ENCODE data around the gene DNAH1.

The DNAH1 gene

DNA sequence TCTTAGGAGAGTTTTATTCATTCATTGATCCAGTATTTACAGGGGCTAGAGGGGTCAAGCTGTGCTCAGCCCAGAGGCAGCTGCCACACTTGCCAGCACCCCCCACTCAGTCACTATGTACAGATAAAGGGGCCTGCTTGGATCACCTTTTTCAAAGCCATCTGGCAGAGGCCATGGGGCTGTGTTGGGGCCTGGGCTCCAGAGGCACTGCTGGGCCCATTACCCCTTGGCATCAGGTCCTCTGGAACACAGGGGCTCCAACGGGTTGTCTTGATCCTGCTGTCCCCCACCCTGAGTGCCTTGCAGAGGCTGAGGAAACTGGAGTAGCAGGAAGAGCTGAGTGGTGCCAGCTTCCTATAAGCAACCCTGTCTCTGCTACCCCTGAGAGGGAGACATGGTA, 84.9 kb downstream of the DNAH1 start:
- in situ Hi-C loops (cut with MboI; ENCODE audit: low sequenced_read_pairs): no loop called here

DNA sequence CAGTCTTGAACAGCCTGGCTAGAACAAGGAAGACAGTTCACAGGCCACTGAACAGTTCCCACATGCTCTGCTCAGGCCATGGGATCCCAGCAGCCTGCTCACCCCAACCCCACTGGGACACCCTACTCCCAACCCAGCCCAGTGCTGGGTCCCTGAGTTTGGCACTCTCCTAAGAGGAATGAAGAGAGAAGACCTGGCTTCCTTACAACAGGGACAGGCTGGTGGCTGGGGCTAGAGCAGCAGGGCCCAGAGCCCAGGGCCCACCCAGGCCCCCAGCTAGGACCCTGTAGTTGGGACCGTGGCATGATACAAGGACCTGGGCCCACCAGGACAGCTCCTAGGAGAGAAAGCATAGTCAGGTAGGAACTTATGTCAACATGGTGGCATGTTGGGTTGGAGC, 85.4 kb downstream of the DNAH1 start:
- in situ Hi-C loops (cut with MboI; ENCODE audit: low sequenced_read_pairs): no loop called here

DNA sequence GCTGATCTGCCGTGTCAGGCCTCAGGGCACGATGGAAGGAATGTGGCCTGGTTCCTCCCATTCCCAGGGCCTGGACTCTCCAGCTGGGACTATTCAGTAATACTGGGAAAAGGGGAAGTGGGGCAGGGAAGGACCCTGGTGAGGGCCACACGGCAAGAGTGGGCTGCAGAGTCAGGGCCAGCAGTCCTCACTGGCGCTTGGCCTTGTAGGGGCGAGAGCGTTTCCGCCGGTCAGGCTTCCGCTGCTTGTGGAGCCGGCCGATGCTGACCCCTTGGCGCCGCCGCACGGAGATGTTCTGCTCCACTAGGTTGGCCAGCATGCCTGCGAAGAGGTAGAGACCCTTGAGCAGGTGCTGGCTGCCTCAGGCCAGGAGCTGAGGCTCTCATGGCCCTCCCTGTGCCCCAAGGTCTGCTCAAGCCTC, 86.0 kb downstream of the DNAH1 start:
- in situ Hi-C loops (cut with MboI; ENCODE audit: low sequenced_read_pairs): no loop called here

DNA sequence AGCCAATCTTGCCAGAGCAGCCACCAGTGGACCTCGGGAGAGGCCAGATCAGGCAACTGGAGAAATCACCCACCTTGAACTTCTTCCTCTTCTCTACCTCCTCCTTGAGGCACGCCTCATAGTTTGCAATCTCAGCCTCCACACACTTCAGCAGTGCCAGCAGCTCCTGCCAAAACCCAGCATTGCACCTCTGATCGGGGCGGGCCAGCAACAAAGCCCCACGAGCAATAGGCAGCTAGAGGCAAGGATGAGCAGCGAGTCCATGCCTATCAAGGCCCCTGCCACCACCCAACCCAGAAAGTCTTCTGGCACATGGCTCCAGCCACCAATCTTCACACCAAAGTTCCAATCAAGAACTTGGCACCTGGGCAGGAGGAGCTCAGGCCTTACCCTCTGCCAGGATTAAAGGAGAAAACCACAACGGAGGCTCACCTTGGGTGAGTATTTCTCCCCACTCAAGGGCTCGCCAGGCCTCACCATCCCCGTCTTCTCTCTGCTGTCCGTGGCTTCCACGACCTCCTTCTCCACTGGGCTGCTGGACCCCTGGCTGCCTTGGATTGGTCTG, 86.7 kb downstream of the DNAH1 start:
- in situ Hi-C loops (cut with MboI; ENCODE audit: low sequenced_read_pairs): no loop called here

DNA sequence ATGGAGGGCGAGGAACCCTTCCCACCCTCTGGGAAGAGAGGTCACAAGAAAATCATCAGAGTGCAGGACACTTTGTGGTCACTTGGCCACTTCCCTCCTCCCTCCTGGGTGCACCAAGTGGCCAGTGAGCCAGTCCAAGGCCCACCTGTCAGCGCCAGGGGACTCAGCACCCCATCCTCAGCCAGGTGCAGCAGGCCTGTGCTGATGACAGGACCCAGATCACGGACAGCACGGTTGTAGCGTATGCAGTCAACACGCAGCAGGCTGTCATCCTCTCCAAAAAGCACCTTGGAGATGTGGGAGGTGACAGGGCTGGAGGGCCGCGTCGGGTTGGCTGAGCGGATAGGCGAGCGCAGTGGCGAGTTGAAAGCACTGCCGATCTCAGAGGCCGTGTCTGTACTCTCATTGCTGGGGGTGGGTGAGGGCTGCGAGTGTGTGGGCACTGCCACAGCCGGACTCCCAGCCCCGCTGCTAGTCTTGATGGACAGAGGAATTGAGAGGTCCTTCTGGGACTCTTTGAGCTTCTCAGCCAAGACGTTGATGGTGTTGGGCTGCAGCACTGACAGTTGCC, 87.2 kb downstream of the DNAH1 start:
- in situ Hi-C loops (cut with MboI; ENCODE audit: low sequenced_read_pairs): no loop called here

DNA sequence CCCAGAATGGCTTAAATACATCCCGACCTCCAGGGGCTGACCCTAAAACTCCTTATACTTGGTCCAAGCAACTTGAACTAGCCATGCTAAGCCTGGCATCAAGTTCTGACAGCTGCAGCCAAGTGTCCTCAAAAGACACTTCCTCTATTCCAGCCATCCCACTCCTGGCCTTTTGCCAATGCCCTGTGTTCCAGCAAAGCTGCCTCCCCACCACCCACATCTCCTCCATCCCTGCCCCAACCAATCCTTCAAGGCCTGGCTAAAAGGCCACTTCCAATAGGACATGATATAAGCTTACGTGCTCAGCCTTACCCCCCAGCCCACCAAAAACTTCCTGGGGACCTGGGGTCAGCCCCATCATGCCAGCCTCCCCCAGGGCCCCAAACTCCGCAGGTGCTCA, 87.8 kb downstream of the DNAH1 start:
- in situ Hi-C loops (cut with MboI; ENCODE audit: low sequenced_read_pairs): no loop called here

DNA sequence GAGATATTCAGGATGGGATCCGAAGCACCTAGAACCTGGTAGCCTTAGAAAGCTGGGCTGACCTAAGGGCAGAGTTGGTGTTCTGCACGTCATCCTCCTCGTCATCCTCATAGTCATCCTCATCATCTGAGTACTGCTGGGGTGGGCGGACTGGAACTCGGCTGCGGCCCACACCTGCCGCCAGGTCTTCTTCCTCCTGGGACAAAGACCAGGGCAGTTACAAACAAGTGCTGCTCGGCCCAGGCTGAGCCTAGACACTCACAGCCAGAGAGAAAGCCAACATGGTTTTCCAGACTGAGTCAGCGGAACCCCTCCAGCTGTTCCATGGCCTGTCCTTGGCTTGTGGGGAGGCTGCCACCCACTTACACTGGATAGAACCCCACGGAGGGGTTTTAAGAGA, 88.3 kb downstream of the DNAH1 start:
- in situ Hi-C loops (cut with MboI; ENCODE audit: low sequenced_read_pairs): no loop called here

DNA sequence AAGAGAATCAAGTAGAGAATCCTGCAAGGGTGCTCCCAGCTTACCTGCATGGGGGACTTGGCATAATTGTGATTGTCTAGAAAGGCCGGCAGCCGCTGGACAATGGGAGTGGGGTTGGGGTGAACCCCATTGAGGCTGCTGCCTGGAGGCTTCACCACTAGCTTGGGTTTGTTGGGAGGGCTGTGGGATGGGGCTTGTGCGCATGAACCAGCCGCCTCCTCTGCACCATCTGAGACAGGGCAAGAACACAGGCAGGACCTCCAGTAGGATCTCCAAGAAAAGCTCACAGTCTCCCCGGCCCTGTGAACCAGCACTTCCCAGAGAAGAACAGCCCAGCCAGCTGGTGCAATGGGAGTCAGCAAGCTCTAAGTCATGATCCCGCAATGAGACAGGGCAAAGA, 88.9 kb downstream of the DNAH1 start:
- in situ Hi-C loops (cut with MboI; ENCODE audit: low sequenced_read_pairs): no loop called here

DNA sequence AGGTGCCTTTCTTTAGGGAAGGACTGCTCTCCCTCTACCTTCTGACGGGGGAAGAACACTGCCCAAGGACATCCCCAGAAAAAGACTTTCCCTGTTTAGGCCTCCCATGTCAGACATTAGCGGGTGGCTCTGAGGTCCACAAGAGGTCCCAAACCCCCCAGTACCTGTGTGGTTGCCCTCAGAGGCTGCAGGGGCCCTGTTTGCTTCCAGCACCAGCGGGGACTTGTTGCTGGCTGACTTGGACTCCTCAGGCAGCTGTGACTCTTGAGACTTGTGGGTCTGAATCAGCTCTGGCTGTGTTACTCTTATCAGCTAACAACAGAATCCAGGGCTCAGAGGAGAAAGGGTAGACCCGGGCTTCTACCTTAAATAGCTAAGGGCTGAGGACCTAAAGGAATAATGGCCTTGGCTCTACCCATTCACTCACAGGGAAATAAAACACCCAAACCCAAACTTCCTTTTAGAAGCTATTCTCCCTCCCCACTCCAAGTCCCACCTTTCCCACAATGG, 89.5 kb downstream of the DNAH1 start:
- in situ Hi-C loops (cut with MboI; ENCODE audit: low sequenced_read_pairs): no loop called here

DNA sequence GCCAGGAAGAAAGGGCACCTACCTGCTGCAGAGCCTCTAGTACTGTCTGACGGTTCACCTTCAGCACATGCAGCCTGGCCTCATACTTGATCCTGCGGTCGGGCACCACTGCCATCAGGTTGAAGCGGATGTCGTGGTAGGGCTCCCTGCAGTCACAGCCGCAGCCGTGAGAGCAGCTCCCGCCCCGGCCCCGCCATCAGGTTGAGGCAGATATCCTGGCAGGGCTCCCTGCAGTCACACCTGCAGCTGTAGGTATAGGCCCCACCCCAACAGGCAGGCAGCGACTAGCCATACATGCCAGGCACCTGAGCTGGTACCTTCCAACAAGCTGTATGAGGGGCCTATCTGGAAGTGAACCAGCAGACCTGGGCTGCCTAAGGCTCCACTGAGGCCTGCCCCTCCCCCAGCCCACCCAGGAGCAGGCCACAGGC, 90.1 kb downstream of the DNAH1 start:
- in situ Hi-C loops (cut with MboI; ENCODE audit: low sequenced_read_pairs): no loop called here

DNA sequence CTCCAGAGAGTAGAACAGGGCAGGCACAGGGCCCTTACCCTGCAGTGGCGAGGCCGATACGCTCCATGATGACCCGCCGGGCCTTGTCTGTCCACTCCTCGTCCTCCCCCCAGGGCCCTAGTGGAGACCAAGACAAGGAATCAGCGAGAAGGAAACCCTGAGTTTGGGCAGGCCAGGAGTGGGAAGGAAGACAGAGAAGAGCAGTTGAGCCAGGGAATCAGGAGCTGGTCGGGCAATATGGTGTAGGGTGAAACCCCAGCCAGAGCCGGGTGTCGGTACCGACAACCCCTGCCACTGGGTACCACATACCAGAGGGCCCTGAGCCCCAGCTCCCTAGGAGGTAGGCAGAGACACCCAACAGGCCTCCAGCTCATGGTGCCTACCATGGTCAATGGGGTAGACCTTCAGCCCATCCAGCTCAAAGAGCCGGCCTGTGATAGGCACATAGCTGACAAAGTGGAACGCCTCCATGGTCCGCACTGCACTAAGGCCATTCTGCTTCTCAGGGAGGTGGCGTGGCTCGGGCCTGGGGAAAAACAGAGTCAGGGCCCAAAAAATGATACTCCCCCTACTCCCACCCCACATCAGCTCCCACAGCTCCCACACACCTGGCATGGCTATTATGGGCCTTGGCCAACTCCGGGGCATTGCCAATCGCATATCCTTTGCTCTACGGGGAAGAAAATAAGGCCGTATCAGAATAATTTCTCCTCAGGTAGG, 90.8 kb downstream of the DNAH1 start:
- in situ Hi-C loops (cut with MboI; ENCODE audit: low sequenced_read_pairs): no loop called here

DNA sequence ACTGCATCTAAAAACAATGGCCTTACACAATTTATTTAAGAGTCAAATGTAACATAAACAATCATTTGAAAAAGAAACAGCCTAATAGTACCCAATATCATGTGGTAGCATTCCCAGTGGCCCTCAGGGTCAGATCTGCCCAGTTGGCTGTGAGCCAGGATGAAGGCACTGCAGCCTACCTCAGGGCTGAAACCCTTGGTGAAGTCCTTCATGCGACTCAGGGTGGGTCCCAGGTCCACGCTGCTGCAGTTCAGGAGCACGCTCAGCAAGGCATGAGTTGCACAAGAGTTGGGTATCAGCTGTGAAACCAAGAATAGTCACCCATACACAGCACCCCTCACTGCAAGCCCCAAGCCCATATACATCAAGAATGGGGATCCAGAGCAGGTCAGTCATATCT, 91.7 kb downstream of the DNAH1 start:
- in situ Hi-C loops (cut with MboI; ENCODE audit: low sequenced_read_pairs): no loop called here

DNA sequence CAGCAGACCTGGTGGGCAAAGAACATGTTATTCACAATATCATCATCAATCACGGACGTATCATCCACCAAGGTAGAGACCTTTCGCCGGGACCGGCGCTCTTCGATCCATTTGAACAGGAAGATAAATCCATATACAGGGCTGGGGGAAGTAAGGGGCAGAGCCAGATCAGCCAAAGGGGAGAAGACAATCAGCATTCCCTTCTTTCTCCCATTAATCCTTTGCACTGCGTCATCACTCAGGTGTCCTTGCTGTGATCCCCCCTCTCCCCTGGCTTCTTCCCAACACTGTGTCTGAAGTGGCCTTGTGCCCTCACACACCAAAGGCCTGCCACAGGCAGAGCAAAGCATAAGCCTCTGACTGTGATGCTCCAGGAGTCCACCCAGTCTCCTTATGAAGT, 92.3 kb downstream of the DNAH1 start:
- in situ Hi-C loops (cut with MboI; ENCODE audit: low sequenced_read_pairs): no loop called here

DNA sequence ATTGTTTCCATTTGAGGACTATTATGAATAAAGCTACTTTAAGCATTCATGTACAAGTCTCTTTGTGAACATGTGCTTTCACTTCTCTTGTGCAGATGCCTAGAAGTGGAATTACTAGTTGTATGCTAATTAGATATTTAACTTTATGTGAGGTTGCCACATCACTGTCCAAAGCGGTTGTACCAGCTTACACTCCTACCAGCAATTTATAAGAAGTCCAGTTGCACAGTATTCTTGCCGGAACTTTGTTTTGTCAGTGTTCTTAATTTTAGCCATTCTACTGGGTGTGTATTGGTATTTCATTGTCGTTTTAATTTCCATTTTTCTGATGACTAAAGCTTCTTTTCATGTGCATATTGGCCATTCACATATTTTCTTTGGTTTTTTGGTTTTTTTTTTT, 99.7 kb downstream of the DNAH1 start:
- in situ Hi-C loops (cut with MboI; ENCODE audit: low sequenced_read_pairs): no loop called here

DNA sequence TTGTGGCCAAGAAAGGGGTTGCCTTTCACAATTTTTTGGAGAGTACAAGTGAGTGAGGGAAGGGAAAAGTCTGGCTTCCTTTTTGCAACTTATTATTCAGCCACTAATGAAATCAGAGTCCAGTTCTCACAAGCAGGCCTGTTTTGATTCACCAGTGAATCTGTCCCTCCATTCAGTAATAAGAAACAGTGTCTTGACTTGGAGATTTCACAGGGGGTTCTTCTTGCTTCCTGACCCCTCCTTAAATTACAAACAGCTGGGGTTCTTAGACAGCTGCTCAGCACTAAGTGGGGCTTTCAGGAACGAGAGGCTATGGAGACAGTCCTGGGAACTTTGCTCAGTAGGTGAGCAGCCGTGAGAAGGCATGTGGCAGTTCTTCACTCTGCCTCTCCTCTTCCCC, 104.3 kb downstream of the DNAH1 start:
- in situ Hi-C loops (cut with MboI; ENCODE audit: low sequenced_read_pairs): no loop called here

DNA sequence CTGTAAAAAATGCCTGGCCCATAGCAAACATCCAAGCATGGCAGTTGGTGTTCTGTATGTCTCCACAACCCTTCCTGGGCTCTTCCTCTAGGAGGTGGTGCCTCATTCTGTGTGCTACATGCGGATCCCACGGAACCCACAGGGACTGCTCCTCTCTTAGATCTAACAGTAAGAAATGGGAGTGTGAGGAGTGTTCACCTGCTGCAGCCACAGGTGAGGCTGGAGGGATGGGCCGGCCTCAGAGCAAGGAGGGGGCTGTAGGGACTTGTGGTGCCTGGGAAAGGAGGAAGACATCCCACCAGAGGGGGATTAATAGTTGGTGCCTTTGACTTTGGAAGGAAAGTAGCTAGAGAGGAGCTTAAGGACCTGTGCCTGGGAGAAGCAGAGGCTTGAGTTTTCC, 106.5 kb downstream of the DNAH1 start:
- in situ Hi-C loops (cut with MboI; ENCODE audit: low sequenced_read_pairs): no loop called here

DNA sequence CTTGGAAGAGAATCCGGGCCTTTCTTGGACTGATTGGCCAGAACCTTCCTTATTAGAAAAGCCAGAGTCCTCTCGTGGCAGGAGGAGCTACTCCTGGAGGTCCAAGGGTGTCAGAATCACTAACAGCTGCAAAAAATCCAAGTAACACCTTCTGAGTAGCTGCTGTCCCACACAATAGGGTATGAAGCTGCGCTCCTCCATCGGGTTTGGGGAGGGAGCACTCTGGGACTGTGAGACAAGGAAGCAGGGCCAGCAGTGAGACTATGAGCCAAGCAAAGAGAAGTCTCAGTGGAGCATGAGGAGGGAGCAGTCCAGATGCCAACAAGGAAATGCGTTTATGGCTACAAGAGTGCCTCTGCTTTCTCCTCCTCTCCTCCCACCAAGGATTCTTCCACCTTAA, 107.1 kb downstream of the DNAH1 start:
- in situ Hi-C loops (cut with MboI; ENCODE audit: low sequenced_read_pairs): no loop called here

DNA sequence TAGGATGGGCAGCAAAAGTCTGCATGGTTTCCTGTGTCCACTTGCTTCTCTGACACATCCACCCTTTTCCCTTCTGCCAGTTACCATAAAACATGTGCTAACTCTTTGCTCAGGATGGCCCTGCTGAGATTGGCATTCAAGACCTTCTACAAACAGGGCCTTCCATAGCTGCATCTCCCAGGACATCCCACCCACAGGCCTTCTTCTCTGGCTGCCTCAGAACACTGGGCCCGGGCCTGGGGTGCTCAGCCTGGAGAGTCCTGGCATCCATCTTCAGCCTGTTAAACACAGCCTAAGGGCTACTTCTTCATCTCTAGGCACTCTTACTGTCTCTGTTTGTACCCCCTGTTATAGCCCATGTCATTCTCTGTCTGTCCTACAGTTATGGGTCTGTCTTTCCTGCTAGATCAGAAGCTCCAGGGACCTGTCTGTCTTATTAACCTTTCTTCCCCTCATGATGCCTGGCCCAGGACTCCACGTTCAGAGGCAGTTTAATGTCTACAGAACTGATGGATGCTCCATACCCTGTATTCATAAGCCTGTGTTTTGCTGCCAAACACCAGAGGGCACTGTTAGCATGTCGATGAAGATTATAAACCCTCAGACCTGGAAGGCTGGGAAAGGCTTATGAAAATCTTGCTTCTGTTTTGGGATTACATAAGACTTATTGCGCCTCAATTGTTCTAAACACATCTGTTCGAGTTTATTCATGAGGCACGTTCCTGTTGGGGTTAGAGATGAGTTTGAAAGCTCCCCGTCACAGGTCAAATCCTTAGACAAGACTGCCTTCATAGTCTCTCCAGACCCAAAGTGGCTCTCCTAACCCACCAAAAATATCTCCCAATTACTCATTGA, 112.3 kb downstream of the DNAH1 start:
- in situ Hi-C loops (cut with MboI; ENCODE audit: low sequenced_read_pairs): no loop called here

DNA sequence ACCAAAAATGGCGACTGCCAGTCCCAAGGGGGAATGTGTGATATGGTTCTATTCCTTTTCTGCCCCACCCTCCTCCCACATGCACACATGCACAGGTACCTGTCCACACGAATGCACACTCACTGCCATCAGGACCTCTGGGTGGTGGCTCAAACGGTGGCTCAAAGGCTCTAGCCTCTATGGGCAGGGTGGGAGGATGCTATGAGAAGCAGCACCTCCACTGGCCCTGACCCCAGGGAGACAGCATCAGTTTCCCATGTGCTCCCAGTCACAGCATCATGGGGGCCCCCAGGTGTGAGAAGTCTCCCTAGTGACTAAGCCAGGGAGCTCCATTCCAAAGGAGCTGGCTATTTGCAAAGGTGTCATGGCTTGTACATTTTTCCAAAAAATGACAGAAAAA, 112.9 kb downstream of the DNAH1 start:
- in situ Hi-C loops (cut with MboI; ENCODE audit: low sequenced_read_pairs): no loop called here

DNA sequence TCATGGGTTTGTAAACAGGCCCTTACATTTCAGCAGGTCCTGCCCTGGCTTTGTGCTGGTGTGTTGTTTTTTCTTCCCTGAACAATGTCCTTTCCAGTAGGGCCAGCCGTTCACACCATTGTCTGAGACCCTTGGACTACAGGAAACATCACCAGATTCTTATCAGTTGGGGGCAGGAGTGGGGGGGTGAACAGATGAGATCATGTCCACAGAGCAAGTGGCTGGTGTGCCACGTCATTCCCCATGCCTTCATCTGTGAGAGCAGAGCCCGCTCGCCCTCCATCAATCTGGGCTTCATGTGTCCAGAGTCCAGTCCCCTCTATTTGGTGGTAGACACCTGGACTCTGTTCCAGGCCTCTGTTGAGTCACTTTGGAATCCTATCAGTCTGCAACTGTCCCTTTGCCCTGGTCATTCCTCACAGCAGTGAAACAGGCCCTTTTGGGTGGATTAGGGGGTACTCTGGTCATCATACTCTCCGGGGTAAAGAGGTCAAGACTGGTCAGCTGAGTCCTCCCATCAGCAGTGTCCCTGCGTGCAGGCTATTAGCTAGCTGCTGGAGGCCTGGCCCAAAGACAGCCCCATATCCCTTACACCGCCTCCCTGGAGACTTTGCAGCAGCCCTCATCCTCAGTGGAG, 113.8 kb downstream of the DNAH1 start:
- in situ Hi-C loops (cut with MboI; ENCODE audit: low sequenced_read_pairs): no loop called here

DNA sequence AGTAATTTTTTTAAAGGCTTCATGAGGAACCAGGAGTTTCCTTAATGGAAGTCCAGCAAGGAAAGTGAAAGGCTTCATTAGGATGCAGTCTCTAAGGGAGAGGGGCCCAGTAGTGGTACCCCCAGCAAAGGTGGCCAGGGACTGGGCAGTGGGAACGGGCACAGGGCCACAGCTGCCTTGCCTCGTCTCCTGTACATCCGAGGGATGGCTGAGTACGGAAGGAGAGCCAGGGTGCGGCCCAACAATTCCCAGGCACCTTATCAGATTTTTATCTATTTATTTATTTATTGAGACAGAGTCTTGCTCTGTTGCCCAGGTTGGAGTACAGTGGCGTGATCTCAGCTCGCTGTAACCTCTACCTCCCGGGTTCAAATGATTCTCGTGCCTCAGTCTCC, 114.3 kb downstream of the DNAH1 start:
- in situ Hi-C loops (cut with MboI; ENCODE audit: low sequenced_read_pairs): no loop called here
